Heart left ventricle (tissue), 16 donors: ENCODE measurements around the gene TAOK1. TPM values are rescaled to one million over a fixed set of nuclear protein-coding genes. Genes with fewer than 3 reads are reported as not detected.

Source experiments
- ATAC-seq, 4 donors: fragments of 200-7000 bp; cut with Tn5 transposase; one replicate each; pipeline ENCODE4 v1.9.1; 2020 to 2022; ENCODE audit warnings: moderate library complexity in 4 of 4, mild to moderate bottlenecking in 3 of 4, moderate number of reproducible peaks in 1 of 4
- DNase-seq, 5 donors: peaks; one replicate each; pipeline ENCODE4 v3.0.0-alpha.2; 2020
- H3K27ac ChIP-seq, 12 donors: fragments of 200-600 bp; sonication (generic) in 4 of 12; one replicate each; pipeline versions ENCODE4 v1.5.0 to v1.8.0; 2016 to 2022; ENCODE audit warnings: mild to moderate bottlenecking in 2 of 12
- H3K27me3 ChIP-seq, 9 donors: fragments of 200-600 bp; sonication (generic) in 2 of 9; one replicate each; pipeline versions ENCODE4 v1.5.1 to v1.8.0; 2016 to 2022; ENCODE audit warnings: mild to moderate bottlenecking in 3 of 9
- H3K36me3 ChIP-seq, 9 donors: fragments of 200-600 bp; sonication (generic) in 2 of 9; one replicate each; pipeline versions ENCODE4 v1.5.0 to v1.8.0; 2018 to 2022; ENCODE audit warnings: mild to moderate bottlenecking in 2 of 9
- H3K4me1 ChIP-seq, 12 donors: fragments of 200-600 bp; sonication (generic) in 4 of 12; one replicate each; pipeline versions ENCODE4 v1.5.0 to v1.8.0; 2016 to 2022; ENCODE audit warnings: mild to moderate bottlenecking in 3 of 12
- H3K4me3 ChIP-seq, 12 donors: fragments of 200-600 bp; sonication (generic) in 4 of 12; one replicate each; pipeline versions ENCODE4 v1.5.0 to v1.8.0; 2017 to 2022; ENCODE audit warnings: mild to moderate bottlenecking in 9 of 12, moderate library complexity in 4 of 12
- H3K9me3 ChIP-seq, 12 donors: fragments of 200-600 bp; sonication (generic) in 4 of 12; one replicate each; pipeline versions ENCODE4 v1.5.0 to v1.8.0; 2016 to 2022; ENCODE audit warnings: mild to moderate bottlenecking in 1 of 12
- CTCF ChIP-seq, 12 donors: fragments of 200-600 bp; sonication (generic) in 4 of 12; IDR thresholded peaks; one replicate each; pipeline versions ENCODE4 v1.5.0 to v1.8.0; 2018 to 2022; ENCODE audit warnings: antibody characterized with exemption in 12 of 12, mild to moderate bottlenecking in 5 of 12
- POLR2A ChIP-seq, 2 donors: fragments of 450-650 bp; IDR thresholded peaks; one replicate each; pipeline ENCODE4 v1.6.1; 2017; ENCODE audit warnings: antibody characterized with exemption in 2 of 2, mild to moderate bottlenecking in 2 of 2, moderate library complexity in 2 of 2
- WGBS, 4 donors: extraction: QIAGEN DNeasy Blood & Tissue Kit in 2 of 4; methylation state at CpG; one replicate each; pipeline versions ENCODE4 v1.1.5 to v1.1.7; 2013 to 2018; 5-methylcytosine and 5-hydroxymethylcytosine counted together
- intact Hi-C, 10 donors: fragments of 100-400 bp; cut with DNase I; formaldehyde crosslinking; loops; one replicate each; pipeline versions ENCODE4 v1.11.1 to v1.14.2; 2022
- polyA plus RNA-seq, 2 donors: library from polyadenylated mRNA; stranded (reverse); fragments of 200-250 nt; gene quantifications; one replicate each; pipeline ENCODE4 v1.2.3, GENCODE V29; 2013
- total RNA-seq, 9 donors: library from RNA; depleted of rRNA in 2 of 9; stranded (reverse); fragments of >200 nt in 2 of 9; fragmentation: NEBNext Ultra II Directional in 3 of 9; extraction: Animal tissue kit (Norgen Biotek cat#: 25700) in 3 of 9; gene quantifications; one replicate each; pipeline versions ENCODE4 v1.1.0 to v1.2.4, GENCODE V29; 2016 to 2023
- donor health status: ischemic (EF 13 %, LVEDD 7.1; RV severe dilation, severe dysfunction).
- donor health status: healthy with polysubstance abuse.
- donor health status: DM: no; HTN: yes; CAD: no.
- donor health status: DM: no; HTN: no; CAD: no.
- donor health status: ischemic (EF 25% LVEDD 6.9; RV normal size, moderate dysfunction).
- donor health status: ischemic (EF 25% LVEDD 5.7; RV mildly dilated, moderate dysfunction).
- donor health status: healthy.
- donor health status: DM: yes; HTN: yes; CAD: no.
- donor health status: ischemic (EF 35%, LVEDD 5.7; RV mildly dilated, moderate dysfunction).
- donor health status: nonischemic (EF 11% LVEDD 7.7; RV severe dilation, severe dysfunction).
- donor health status: DM: yes; HTN: yes; CAD: no.
- donor health status: PGD.
- donor health status: ischemic (EF 29% LVEDD 5.4; RV normal size, mild dysfunction).
- donor health status: nonischemic (EF 23%, LVEDD 6.1; RV moderate dilation, normal function).

Gene TAOK1
- total and polyA plus RNA-seq, 11 donors = 9.2 to 81.2 (median 59.0) TPM

DNA sequence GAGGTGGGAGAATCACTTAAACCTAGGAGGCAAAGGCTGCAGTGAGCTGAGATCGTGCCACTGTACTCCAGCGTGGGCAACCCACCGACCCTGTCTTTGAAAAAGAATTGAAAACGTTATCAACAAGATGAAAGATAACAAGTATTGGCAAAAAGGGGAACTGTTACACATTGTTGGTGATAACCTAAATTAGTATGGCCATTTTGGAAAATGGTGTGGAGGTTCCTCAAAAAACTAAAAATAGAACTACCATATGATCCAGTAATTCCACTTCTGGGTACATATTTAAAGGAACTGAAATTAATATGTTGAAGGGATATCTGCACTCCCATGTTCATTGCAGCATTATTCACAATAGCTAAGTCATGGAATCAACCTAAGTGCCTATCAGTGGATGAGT lies 115.7 kb downstream of the TAOK1 start:
- peaks cover 0 to 100% (median 91%) of the 10 kb centered on the region in 9 donors for H3K36me3 ChIP-seq
- DNase-seq = no peak
- intact Hi-C loops = no loop called here
- H3K27ac ChIP-seq = no peak overlapping the region
- H3K27me3 ChIP-seq = no peaks in the 10 kb centered on the region
- no peak for TF ChIP-seq POLR2A (IDR thresholded peaks at IDR 0.05)
- no peak for TF ChIP-seq CTCF (IDR thresholded peaks at IDR 0.05)
- no peak for ATAC-seq
- H3K4me3 ChIP-seq = no peak overlapping the region
- WGBS, 4 donors = 71 to 79% (median 75%) methylated on average over 4 of the region's 4 CpGs
- H3K9me3 ChIP-seq = no peaks in the 10 kb centered on the region
- H3K4me1 ChIP-seq = no peaks in the 10 kb centered on the region

DNA sequence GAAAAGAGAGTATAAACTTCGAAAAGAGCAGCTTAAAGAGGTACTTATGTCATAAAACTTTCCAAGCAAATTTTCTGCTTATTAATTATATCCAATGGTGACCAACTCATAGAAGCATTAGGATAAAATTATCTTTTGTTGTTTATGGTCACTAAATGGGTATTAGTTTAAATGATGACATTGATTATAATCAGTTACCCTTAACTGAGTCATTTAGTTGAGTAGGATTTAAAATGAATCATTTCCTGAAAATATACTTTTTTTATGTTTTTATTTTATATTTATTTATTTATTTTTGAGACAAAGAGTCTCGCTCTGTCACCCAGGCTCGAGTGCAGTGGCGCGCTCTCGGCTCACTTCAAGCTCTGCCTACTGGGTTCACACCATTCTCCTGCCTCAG lies 120.8 kb downstream of the TAOK1 start:
- intact Hi-C loops = no loop called here
- Histone ChIP-seq H3K4me1 (no peaks in the 10 kb centered on the region), H3K4me3 (no peak overlapping the region), H3K36me3 (peaks cover 0 to 100% (median 87%) of the 10 kb centered on the region in 9 donors), H3K9me3 (no peaks in the 10 kb centered on the region), H3K27me3 (no peaks in the 10 kb centered on the region), H3K27ac (no peak overlapping the region)
- no peak for TF ChIP-seq CTCF (IDR thresholded peaks at IDR 0.05)
- no peak for TF ChIP-seq POLR2A (IDR thresholded peaks at IDR 0.05)
- DNase-seq (no peak), ATAC-seq (no peak)
- WGBS, 4 donors = 95 to 97% (median 96%) methylated on average over 6 of the region's 6 CpGs

GRCh38 chr17:29514792-29515191 lies 124.6 kb downstream of the TAOK1 start:
- Histone ChIP-seq H3K9me3 (no peaks in the 10 kb centered on the region), H3K36me3 (peaks cover 0 to 100% (median 89%) of the 10 kb centered on the region in 9 donors), H3K4me3 (no peak overlapping the region), H3K27ac (no peak overlapping the region), H3K27me3 (no peaks in the 10 kb centered on the region), H3K4me1 (no peaks in the 10 kb centered on the region)
- intact Hi-C loops = no loop called here
- no peak for TF ChIP-seq CTCF (IDR thresholded peaks at IDR 0.05)
- no peak for TF ChIP-seq POLR2A (IDR thresholded peaks at IDR 0.05)
- ATAC-seq = no peak
- 43 to 62% (median 59%) methylated on average over 2 of the region's 2 CpGs for WGBS, 4 donors
- no peak for DNase-seq

DNA sequence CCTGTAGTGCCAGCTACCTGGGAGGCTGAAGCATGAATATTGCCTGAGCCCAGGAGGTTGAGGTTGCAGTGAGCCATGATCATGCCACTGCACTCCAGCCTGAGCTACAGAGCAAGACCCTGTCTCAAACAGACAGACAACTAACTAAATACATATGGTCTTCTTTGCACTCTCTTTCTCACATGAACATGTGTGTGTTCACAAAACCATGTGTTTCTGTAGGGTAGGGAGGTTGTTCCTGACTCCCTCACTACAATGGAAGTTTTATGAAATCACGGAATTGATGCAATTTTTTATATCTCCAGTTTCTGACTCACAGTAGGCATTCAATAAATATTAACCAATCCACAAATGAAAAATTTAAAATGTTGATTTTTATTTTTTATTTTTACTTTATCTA lies 128.2 kb downstream of the TAOK1 start:
- H3K27me3 ChIP-seq = no peaks in the 10 kb centered on the region
- no peak overlapping the region for H3K4me3 ChIP-seq
- H3K27ac ChIP-seq = no peak overlapping the region
- ATAC-seq (no peak), DNase-seq (no peak)
- TF ChIP-seq CTCF (IDR thresholded peaks at IDR 0.05) (no peak), POLR2A (IDR thresholded peaks at IDR 0.05) (no peak)
- no peaks in the 10 kb centered on the region for H3K9me3 ChIP-seq
- H3K4me1 ChIP-seq = no peaks in the 10 kb centered on the region
- intact Hi-C loops = no loop called here
- WGBS, 4 donors = 92 to 96% (median 94%) methylated on average over 1 of the region's 1 CpG
- peaks cover 0 to 99% (median 90%) of the 10 kb centered on the region in 9 donors for H3K36me3 ChIP-seq
